Measurements from ENCODE around the gene RNF227.

Gene RNF227

GRCh38 chr17:7943291-7943690 is 27.2 kb upstream of the RNF227 start:
- Histone ChIP-seq H3K4me1 (no peaks in the 10 kb centered on the region), H3K36me3 (peaks cover 3% of the 10 kb centered on the region), H3K4me3 (ENCODE audit: low read depth, low read length) (no peak overlapping the region), H3K27me3 (no peaks in the 10 kb centered on the region), H3K9me3 (no peaks in the 10 kb centered on the region)
- TF ChIP-seq CTCF (IDR thresholded peaks at IDR 0.05; ENCODE audit: low read depth, low read length): no peak
- DNase-seq: no peak

GRCh38 chr17:7940743-7941142 is 24.7 kb upstream of the RNF227 start:
- Histone ChIP-seq H3K9me3 (no peaks in the 10 kb centered on the region), H3K27me3 (no peaks in the 10 kb centered on the region), H3K4me3 (ENCODE audit: low read depth, low read length) (no peak overlapping the region), H3K36me3 (peaks cover 3% of the 10 kb centered on the region), H3K4me1 (no peaks in the 10 kb centered on the region)
- no peak for TF ChIP-seq CTCF (IDR thresholded peaks at IDR 0.05; ENCODE audit: low read depth, low read length)
- DNase-seq: no peak

GRCh38 chr17:7940034-7940433 is 23.9 kb upstream of the RNF227 start:
- peaks cover 3% of the 10 kb centered on the region for H3K36me3 ChIP-seq
- no peaks in the 10 kb centered on the region for H3K9me3 ChIP-seq
- H3K27me3 ChIP-seq: no peaks in the 10 kb centered on the region
- DNase-seq: no peak
- TF ChIP-seq CTCF (IDR thresholded peaks at IDR 0.05; ENCODE audit: low read depth, low read length): no peak
- no peak overlapping the region for H3K4me3 ChIP-seq (ENCODE audit: low read depth, low read length)
- no peaks in the 10 kb centered on the region for H3K4me1 ChIP-seq

- TF ChIP-seq CTCF (IDR thresholded peaks at IDR 0.05; ENCODE audit: low read depth, low read length): no peak
- H3K9me3 ChIP-seq: no peaks in the 10 kb centered on the region
- no peaks in the 10 kb centered on the region for H3K4me1 ChIP-seq
- H3K27me3 ChIP-seq: no peaks in the 10 kb centered on the region
- H3K36me3 ChIP-seq: no peaks in the 10 kb centered on the region
- DNase-seq: no peak
- H3K4me3 ChIP-seq (ENCODE audit: low read depth, low read length): no peak overlapping the region
These were observed 19.8 kb upstream of the RNF227 start for GRCh38 chr17:7935859-7936258.

- Histone ChIP-seq H3K9me3 (no peaks in the 10 kb centered on the region), H3K27me3 (no peaks in the 10 kb centered on the region), H3K4me1 (no peaks in the 10 kb centered on the region), H3K36me3 (no peaks in the 10 kb centered on the region), H3K4me3 (ENCODE audit: low read depth, low read length) (peak overlapping the region; percentile 82)
- peak; percentile 25 for DNase-seq
- TF ChIP-seq CTCF (IDR thresholded peaks at IDR 0.05; ENCODE audit: low read depth, low read length): no peak
These were observed 16.9 kb upstream of the RNF227 start for GRCh38 chr17:7932949-7933348.

- Histone ChIP-seq H3K4me3 (ENCODE audit: low read depth, low read length) (peak overlapping the region; percentile 82), H3K9me3 (no peaks in the 10 kb centered on the region), H3K4me1 (no peaks in the 10 kb centered on the region), H3K36me3 (no peaks in the 10 kb centered on the region), H3K27me3 (no peaks in the 10 kb centered on the region)
- TF ChIP-seq CTCF (IDR thresholded peaks at IDR 0.05; ENCODE audit: low read depth, low read length): no peak
- no peak for DNase-seq
These were observed 16.4 kb upstream of the RNF227 start for GRCh38 chr17:7932483-7932891.

Data from BE2C (cell line).